G401.6 (cell line): Measurements from ENCODE around the gene SELE.

Experiments
- FAIRE-seq: peaks from 2 replicates; lab custom pipeline; 2012; peaks lifted over from hg19 to GRCh38; lab: Jason Lieb, UNC

Gene SELE

GRCh38 chr1:169681140-169681539 lies 52.7 kb downstream of the SELE start:
- no peak for FAIRE-seq

- no peak for FAIRE-seq
Measured at GRCh38 chr1:169680377-169681019, 53.4 kb downstream of the SELE start.

GRCh38 chr1:169679692-169680091 lies 54.2 kb downstream of the SELE start:
- FAIRE-seq: no peak

DNA sequence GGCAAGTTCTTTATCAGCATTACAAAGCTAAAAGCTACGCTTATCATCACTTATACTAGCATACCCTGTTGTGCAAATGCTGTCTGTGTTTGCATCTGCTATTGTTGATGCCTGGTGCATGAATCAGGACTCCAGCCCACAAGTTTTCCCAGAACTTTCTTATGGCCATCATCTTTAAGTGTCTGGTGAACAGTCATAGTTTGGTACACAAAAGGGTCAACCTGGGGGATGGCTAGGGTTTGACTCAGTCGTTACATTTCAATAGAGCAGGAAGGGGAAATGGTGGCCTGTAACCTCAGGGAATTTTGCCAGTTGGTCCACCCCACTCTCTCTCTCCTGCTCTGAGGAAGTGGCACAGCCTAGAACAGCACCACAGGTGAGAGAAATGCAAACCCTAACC lies 57.9 kb downstream of the SELE start:
- FAIRE-seq: no peak
